Measurements from ENCODE around the gene MUL1. TPM values are rescaled to one million over a fixed set of nuclear protein-coding genes. Genes with fewer than 3 reads are reported as not detected.

Gene MUL1
- total and polyA plus RNA-seq, 9 of the 15 experiments (the other 6 are each of a cell fraction or from before 2014, with no cell fraction given): 10.4 to 32.9 (median 19.3) TPM

GRCh38 chr1:20472860-20473711 lies 34.9 kb downstream of the MUL1 start (continued):
- no peak for TF ChIP-seq STAT5A (IDR thresholded peaks at IDR 0.05; ENCODE audit: borderline replicate concordance, low read length)
- TF ChIP-seq MEIS2 (IDR thresholded peaks at IDR 0.05; ENCODE audit: partially characterized antibody): peak; percentile 35
- peak; percentile 28; the same call in 1 of the 2 replicates for TF ChIP-seq VEZF1 (CRISPR knock-in tag; IDR thresholded peaks at IDR 0.05)
- TF ChIP-seq ZNF764 (CRISPR knock-in tag; IDR thresholded peaks at IDR 0.05; ENCODE audit: low read depth): no peak
- TF ChIP-seq SNAPC5 (CRISPR knock-in tag; IDR thresholded peaks at IDR 0.05): no peak
- no peak for TF ChIP-seq FOXO4 (CRISPR knock-in tag; IDR thresholded peaks at IDR 0.05)
- TF ChIP-seq ESRRA (IDR thresholded peaks at IDR 0.05; ENCODE audit: borderline replicate concordance, low read depth): no peak
- no peak for TF ChIP-seq ZC3H4 (CRISPR knock-in tag; IDR thresholded peaks at IDR 0.05; ENCODE audit: borderline replicate concordance)
- TF ChIP-seq C11orf30 (IDR thresholded peaks at IDR 0.05; ENCODE audit: low read depth): no peak
- TF ChIP-seq USF2 (CRISPR knock-in tag; IDR thresholded peaks at IDR 0.05): peak; percentile 15; the same call in 1 of the 2 replicates
- TF ChIP-seq ELK1 (CRISPR knock-in tag; IDR thresholded peaks at IDR 0.05): no peak
- no peak for TF ChIP-seq ZBTB11 (CRISPR knock-in tag; IDR thresholded peaks at IDR 0.05)
- TF ChIP-seq ZBTB2 (IDR thresholded peaks at IDR 0.05): peak; percentile 76
- TF ChIP-seq L3MBTL2 (IDR thresholded peaks at IDR 0.05): peak; percentile 58; the same call in 1 of the 2 replicates
- no peak for TF ChIP-seq HNRNPLL (IDR thresholded peaks at IDR 0.05; ENCODE audit: low read depth, low read length, poor library complexity, severe bottlenecking)
